HG02678 (cell line): ENCODE data around the gene SLC31A1.
"Not testable (repeated sequence)": the region's sequence is repeated elsewhere in the genome, so short reads cannot be mapped to it uniquely, and the experiment has no call there.

Experiments used
- ATAC-seq: cut with Tn5 transposase; IDR thresholded peaks from one replicate; pipeline ENCODE4 v1.9.1; 2021; ENCODE audit warnings: mild to moderate bottlenecking, moderate library complexity; ENCODE audit not compliant: unreplicated experiment

Gene SLC31A1

GRCh38 chr9:113258282-113258681 lies 36.9 kb downstream of the SLC31A1 start:
- ATAC-seq: no peak

GRCh38 chr9:113261917-113262671 lies 40.8 kb downstream of the SLC31A1 start:
- no peak for ATAC-seq

DNA sequence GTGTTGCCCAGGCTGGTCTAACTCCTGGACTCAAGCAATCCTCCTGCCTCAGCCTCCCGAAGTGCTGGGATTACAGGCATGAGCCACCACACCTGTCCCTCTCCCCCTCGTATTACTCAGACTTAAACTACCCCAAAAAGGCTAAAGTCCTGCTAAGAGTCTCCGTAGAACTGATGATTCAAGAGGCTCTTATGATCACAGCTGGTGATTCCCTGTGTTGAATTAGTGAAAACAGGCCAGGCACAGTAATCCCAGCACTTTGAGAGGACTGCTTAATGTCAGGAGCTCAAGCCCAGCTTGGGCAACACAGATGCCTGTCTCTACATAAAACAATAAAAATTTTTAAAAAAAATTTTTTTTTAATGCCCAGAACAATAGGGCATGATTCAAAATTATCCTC lies 44.8 kb downstream of the SLC31A1 start:
- no peak for ATAC-seq

- ATAC-seq: no peak
Observed at GRCh38 chr9:113267911-113268566, 46.7 kb downstream of the SLC31A1 start.

DNA sequence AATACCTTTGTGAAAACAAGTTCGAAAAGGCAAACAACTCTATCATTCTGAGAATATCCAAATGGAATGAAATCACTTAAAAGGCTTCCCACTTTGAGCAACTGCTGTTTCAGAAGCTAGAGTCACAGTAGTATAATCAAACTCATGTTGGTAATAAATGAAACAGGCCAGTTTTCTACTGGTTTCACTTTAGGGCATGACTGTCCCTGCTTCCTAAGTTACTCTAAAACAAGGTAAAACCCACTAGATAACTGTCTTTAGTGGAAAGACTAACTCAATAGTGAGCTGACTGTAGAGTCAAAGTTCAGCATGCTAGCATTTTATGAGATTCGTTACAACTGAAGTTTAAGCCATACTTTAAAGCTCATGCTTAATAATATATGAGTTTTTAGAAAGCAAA lies 48.0 kb downstream of the SLC31A1 start:
- ATAC-seq: no peak

GRCh38 chr9:113269871-113270270 lies 48.5 kb downstream of the SLC31A1 start:
- ATAC-seq: no peak

GRCh38 chr9:113274474-113275156 lies 53.3 kb downstream of the SLC31A1 start:
- no peak for ATAC-seq

DNA sequence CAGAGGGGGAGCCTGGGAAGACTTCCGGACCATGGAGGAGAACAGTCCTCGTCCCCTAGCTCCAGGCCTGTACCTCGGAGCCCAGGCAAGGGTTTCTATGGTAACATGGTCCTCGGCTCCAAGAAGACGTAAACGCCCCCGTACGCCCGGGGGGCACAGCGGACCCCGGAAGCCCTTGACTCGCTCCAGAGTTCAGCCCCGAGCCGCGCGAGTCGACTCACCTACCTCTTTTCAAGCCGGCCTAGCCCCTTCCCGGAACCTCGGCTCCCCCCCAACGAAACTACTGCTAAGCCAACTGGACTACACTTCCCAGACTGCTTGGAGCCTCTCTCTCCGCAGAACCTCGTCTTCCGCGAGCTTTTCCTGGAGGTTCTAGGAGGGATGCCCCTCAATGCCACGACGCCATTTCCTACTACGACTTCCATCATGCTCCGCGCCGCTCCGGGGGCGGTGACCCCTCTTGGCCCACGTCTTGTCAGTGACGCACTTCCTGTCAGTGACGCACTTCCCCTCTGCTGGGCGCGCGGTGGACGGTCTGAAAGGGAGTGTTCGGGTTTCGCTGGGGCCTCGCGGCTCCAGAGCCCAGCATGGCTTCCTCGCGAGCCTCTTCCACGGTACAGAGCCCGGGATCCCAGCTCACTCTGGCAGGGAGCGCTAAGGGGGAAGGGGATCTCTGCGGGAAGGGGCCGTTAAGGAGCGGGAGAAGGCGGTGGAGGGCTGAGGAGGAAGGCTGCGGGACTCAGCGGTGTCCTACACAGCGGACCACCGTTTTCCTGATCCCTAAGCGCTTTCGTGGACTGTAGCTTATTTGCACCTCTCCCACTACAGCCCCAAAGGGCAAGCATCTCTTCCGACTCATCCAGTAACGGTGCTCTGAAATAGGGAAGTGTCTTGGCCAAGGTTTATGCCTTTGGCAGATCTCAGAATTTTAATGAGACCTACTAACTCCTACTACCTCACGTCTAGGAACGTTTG lies 54.1 kb downstream of the SLC31A1 start, which contains the start of the genes CDC26 and PRPF4:
CDC26 (minus strand) TSS at position 416 of the 975 bp plus-strand sequence. CDS start 3,065 bp downstream, outside the sequence.
PRPF4 (plus strand) TSS at position 502 of the 975 bp plus-strand sequence; CDS start at position 588, 86 bp downstream.
- ATAC-seq: peak; percentile 98

DNA sequence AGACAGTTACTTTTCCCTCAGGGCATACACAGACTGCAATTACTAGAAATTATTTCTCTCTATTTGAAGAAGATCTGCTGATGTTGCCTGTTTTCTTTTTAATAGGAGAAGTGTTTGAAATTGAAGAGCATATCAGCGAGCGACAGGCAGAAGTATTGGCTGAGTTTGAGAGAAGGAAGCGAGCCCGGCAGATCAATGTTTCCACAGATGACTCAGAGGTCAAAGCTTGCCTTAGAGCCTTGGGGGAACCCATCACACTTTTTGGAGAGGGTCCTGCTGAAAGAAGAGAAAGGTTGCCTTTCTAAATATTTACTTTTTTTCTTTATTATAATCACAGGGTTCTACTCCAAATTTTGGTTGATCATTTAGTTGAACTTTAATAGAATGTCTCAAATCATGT lies 57.5 kb downstream of the SLC31A1 start:
- ATAC-seq: no peak

DNA sequence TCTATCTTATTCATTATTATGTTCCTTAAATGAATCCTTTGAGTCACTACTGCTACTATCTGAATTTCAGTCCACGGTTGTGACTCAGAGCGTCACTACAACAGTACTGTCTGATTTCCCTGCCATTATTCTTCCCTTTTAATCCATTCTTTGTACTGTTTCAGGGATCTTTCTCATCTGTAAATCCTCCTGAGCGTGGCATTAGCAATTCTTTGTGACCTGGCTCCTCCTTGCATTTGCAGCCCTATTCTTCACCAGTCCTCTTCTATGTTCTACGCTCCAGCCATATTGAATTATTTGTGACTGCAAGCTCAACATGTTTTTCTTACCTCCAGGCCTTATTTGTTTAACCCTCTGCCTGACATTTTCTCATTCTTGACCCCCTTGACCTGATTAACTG lies 60.0 kb downstream of the SLC31A1 start:
- no peak for ATAC-seq

DNA sequence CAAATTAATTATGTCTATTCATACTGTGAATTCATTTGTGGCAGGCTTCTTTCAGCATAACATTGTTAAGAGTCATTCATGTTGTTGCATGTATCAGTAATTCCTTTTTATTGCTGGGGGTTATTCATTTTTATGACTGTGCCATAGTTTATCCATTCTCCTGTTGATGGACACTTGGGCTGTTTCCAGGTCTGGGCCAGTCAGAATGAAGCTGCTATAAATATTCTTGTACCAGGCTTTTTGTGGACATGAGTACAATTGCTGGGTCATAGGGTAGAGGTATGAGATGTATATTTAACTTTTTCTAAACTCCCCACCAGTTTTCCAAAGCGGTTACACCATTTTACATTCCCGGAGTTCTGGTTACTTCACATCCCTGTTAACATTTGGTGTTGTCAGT lies 67.7 kb downstream of the SLC31A1 start:
- no peak for ATAC-seq

- no peak for ATAC-seq
Observed at GRCh38 chr9:113290052-113290607, 68.8 kb downstream of the SLC31A1 start.

GRCh38 chr9:113293285-113293878 lies 72.0 kb downstream of the SLC31A1 start:
- ATAC-seq: no peak

DNA sequence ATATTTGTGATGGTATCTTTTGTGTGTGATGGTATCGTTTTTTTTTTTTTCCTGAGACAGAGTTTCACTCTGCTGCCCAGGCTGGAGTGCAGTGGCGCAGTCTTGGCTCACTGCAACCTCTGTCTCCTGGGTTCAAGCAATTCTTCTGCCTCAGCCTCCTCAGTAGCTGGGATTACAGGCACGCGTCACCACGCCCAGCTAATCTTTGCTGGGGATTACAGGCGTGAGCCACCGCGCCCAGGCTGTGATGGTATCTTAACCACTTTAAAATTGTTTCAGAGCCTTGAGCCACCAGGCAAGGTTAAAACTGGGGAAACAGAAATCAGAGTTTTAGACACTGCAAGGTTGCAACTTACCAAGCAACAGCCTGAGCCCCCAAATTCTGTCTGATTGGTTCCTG lies 74.9 kb downstream of the SLC31A1 start:
- ATAC-seq: not testable (repeated sequence)

DNA sequence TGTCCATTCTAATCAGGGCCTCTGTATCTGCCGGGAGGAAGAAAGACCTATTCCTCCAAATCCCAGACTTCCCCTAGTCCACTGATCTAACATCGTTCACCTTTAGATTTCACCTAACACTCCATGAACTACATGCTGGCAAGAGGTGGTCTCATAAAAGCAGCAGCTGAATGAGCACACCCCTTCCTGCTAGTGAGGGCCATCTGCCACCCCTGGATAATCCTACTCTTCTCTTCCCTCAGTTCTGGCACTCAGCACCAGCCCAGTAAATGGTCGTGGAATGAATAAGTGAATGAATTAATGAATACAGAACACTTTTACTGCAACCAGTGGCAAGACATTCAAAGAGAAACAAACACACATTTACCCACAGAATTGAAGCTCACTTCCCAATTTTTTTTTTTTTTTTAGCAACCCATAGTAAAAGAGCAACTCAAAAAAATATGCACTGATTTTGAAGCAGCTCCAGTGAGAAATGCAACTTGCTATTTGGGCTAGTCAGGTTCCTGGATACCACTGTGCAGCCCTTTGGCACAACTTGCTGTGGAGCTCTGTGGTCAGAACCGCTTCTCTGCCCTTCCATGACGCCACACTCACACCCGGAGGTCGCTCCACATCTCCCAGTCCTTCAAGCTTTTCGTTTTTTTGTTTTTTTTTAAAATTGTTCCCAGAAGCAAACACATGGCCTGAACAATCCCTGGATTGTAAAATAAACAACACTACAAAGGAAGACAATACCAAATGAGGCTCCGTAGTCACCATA lies 75.6 kb downstream of the SLC31A1 start:
- ATAC-seq: no peak

GRCh38 chr9:113298311-113298710 lies 77.0 kb downstream of the SLC31A1 start:
- ATAC-seq: no peak

- no peak for ATAC-seq
Observed at GRCh38 chr9:113298924-113299770, 77.8 kb downstream of the SLC31A1 start.

DNA sequence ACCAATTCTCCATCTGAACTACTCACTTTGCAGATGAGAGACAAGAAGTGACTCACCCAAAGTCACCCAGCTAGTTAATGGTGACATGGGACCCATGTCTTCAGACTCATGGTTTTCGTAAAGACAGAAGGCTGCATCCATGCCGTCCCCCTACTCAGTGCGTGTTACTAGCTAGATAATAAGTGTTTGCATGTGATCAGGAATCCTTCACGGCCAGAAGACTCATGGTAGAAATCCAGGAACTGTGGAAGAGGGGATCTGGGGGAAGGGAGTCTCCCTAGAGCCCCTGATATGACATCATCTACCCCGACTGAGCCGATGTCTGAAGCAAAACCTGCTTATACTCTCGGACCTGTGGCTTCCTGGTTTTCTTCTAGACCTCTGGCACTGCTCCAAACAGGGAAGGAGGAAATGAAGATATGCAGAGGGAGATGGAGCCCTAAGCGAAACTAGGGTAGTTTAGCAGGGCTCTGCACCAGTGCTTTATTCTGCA lies 78.5 kb downstream of the SLC31A1 start:
- ATAC-seq: no peak
